A549 treated with GW870086 at 1 μM for 4 hours (cell line): ENCODE results near the gene GTF2H1. TPM values are rescaled to one million over a fixed set of nuclear protein-coding genes. Genes with fewer than 3 reads are reported as not detected.

Experiments used
- total RNA-seq: library from RNA; stranded (reverse); fragments of 200-300 nt; extraction: Qiagen RNA extraction; gene quantifications from 5 replicates; pipeline ENCODE4 v1.2.3, GENCODE V29; 2022; ENCODE audit warnings: low read depth

The GTF2H1 gene
- 35.3 to 42.6 TPM (median 38.1 TPM) in 5 replicates for total RNA-seq

GRCh38 chr11:18321969-18322711 lies at the start of gene GTF2H1, which contains the start of gene HPS5:
Gene GTF2H1, plus strand, starts transcription at chr11:18322567. Its CDS starts 10,508 bp downstream, at chr11:18333075.
Gene HPS5, minus strand, starts transcription at chr11:18322140. Its CDS starts 4,282 bp downstream, at chr11:18317858.

GRCh38 chr11:18394275-18394927 lies 72.0 kb downstream of the GTF2H1 start, which contains the start of gene LDHA:
Gene LDHA, plus strand, starts transcription at chr11:18394563. Its CDS starts 2,280 bp downstream, at chr11:18396843.

Other genes with a start within 250 kb of the GTF2H1 start
- 35.4 to 39.9 TPM (median 37.8 TPM) in 5 replicates for gene SAAL1, start 216.5 kb upstream of the GTF2H1 start, total RNA-seq
- not detected in 5 replicates for gene MRGPRX3, start 190.0 kb upstream of the GTF2H1 start, total RNA-seq
- gene MRGPRX4, start 149.7 kb upstream of the GTF2H1 start, total RNA-seq, result not detected in 5 replicates
- not detected in 5 replicates for gene SAA4, start 85.8 kb upstream of the GTF2H1 start, total RNA-seq
- gene SAA2, start 73.9 kb upstream of the GTF2H1 start, total RNA-seq, result 0.24 to 0.43 TPM in 2 of 5 replicates, not detected in the others
- 0.97 to 2.6 TPM (median 1.6 TPM) in 5 replicates for gene SAA1, start 56.3 kb upstream of the GTF2H1 start, total RNA-seq
- 13.8 to 16.7 TPM (median 15.5 TPM) in 5 replicates for gene HPS5, start 427 bp upstream of the GTF2H1 start, total RNA-seq
- gene LDHA, start 72.0 kb downstream of the GTF2H1 start, total RNA-seq, result 2,911 to 3,783 TPM (median 3,414 TPM) in 5 replicates
- 0.18 to 0.21 TPM in 2 of 5 replicates, not detected in the others for gene LDHC, start 89.8 kb downstream of the GTF2H1 start, total RNA-seq
- gene LDHAL6A, start 133.3 kb downstream of the GTF2H1 start, total RNA-seq, result not detected in 5 replicates
- 85.9 to 109 TPM (median 98.0 TPM) in 5 replicates for gene TSG101, start 204.4 kb downstream of the GTF2H1 start, total RNA-seq